GM19240 (cell line): ENCODE measurements around the gene IMMP2L.
"Not testable (repeated sequence)": the region's sequence is repeated elsewhere in the genome, so short reads cannot be mapped to it uniquely, and the experiment has no call there.

ENCODE experiments used
- DNase-seq: peaks from one replicate; pipeline ENCODE4 v3.0.0; 2011; ENCODE audit warnings: low spot score; ENCODE audit not compliant: insufficient read length

IMMP2L gene

GRCh38 chr7:110943701-110944345, 618.5 kb downstream of the IMMP2L start:
- DNase-seq: no peak

- no peak for DNase-seq
Measured at GRCh38 chr7:110941385-110941784, 620.9 kb downstream of the IMMP2L start.

GRCh38 chr7:110940756-110941155, 621.5 kb downstream of the IMMP2L start:
- DNase-seq: no peak

- DNase-seq: no peak
Measured at GRCh38 chr7:110938165-110938564, 624.1 kb downstream of the IMMP2L start.

GRCh38 chr7:110936665-110937064, 625.6 kb downstream of the IMMP2L start:
- not testable (repeated sequence) for DNase-seq

- DNase-seq: no peak
Measured at GRCh38 chr7:110929480-110930249, 632.6 kb downstream of the IMMP2L start.

GRCh38 chr7:110922906-110923305, 639.4 kb downstream of the IMMP2L start:
- DNase-seq: no peak

- DNase-seq: no peak
Measured at GRCh38 chr7:110921595-110922151, 640.6 kb downstream of the IMMP2L start.

- no peak for DNase-seq
Measured at GRCh38 chr7:110918949-110919548, 643.2 kb downstream of the IMMP2L start.

- no peak for DNase-seq
Measured at GRCh38 chr7:110914263-110914662, 648.0 kb downstream of the IMMP2L start.

- no peak for DNase-seq
Measured at GRCh38 chr7:110911632-110912031, 650.7 kb downstream of the IMMP2L start.

- no peak for DNase-seq
Measured at GRCh38 chr7:110909117-110909516, 653.2 kb downstream of the IMMP2L start.

- DNase-seq: no peak
Measured at GRCh38 chr7:110905773-110906566, 656.3 kb downstream of the IMMP2L start.

- DNase-seq: no peak
Measured at GRCh38 chr7:110898516-110898915, 663.8 kb downstream of the IMMP2L start.

- DNase-seq: no peak
Measured at GRCh38 chr7:110897538-110897937, 664.8 kb downstream of the IMMP2L start.

GRCh38 chr7:110894111-110894510, 668.2 kb downstream of the IMMP2L start:
- DNase-seq: no peak

GRCh38 chr7:110891197-110891596, 671.1 kb downstream of the IMMP2L start:
- DNase-seq: no peak

GRCh38 chr7:110890101-110890500, 672.2 kb downstream of the IMMP2L start:
- DNase-seq: no peak

GRCh38 chr7:110889335-110889734, 673.0 kb downstream of the IMMP2L start:
- DNase-seq: no peak

- no peak for DNase-seq
Measured at GRCh38 chr7:110888641-110889040, 673.7 kb downstream of the IMMP2L start.

GRCh38 chr7:110885474-110885873, 676.8 kb downstream of the IMMP2L start:
- DNase-seq: no peak
